ENCODE data around the gene CDX2.
A peak's percentile ranks its signal among the peaks of the same experiment; 100 is the strongest.
"Not testable (repeated sequence)": the region's sequence is repeated elsewhere in the genome, so short reads cannot be mapped to it uniquely, and the experiment has no call there.

The CDX2 gene

GRCh38 chr13:28012383-28012782, 43.3 kb upstream of the CDX2 start:
- Histone ChIP-seq H3K27ac (ENCODE audit: low read length) (peak overlapping the region; percentile 70), H3K27me3 (ENCODE audit: low read depth, low read length) (no peaks in the 10 kb centered on the region), H3K4me3 (ENCODE audit: low read length) (peak overlapping the region; percentile 42), H3K9ac (ENCODE audit: low read length) (peak overlapping the region; percentile 40; the same call in 1 of the 2 replicates), H3K4me1 (ENCODE audit: low read length) (peaks cover 42% of the 10 kb centered on the region), H3K4me2 (ENCODE audit: low read length) (peak overlapping the region; percentile 71), H4K20me1 (ENCODE audit: insufficient read depth, low read length) (no peaks in the 10 kb centered on the region), H2AFZ (ENCODE audit: low read depth, low read length) (peak overlapping the region; percentile 18; the same call in 1 of the 2 replicates), H3K9me3 (ENCODE audit: insufficient read depth, low read length) (no peaks in the 10 kb centered on the region), H3K79me2 (ENCODE audit: low read length) (no peaks in the 10 kb centered on the region), H3K36me3 (replicated peaks; ENCODE audit: low read depth, low read length) (no peaks in the 10 kb centered on the region)
- TF ChIP-seq, protein P1, sequence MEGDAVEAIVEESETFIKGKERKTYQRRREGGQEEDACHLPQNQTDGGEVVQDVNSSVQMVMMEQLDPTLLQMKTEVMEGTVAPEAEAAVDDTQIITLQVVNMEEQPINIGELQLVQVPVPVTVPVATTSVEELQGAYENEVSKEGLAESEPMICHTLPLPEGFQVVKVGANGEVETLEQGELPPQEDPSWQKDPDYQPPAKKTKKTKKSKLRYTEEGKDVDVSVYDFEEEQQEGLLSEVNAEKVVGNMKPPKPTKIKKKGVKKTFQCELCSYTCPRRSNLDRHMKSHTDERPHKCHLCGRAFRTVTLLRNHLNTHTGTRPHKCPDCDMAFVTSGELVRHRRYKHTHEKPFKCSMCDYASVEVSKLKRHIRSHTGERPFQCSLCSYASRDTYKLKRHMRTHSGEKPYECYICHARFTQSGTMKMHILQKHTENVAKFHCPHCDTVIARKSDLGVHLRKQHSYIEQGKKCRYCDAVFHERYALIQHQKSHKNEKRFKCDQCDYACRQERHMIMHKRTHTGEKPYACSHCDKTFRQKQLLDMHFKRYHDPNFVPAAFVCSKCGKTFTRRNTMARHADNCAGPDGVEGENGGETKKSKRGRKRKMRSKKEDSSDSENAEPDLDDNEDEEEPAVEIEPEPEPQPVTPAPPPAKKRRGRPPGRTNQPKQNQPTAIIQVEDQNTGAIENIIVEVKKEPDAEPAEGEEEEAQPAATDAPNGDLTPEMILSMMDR (IDR thresholded peaks at IDR 0.05; ENCODE audit: low read depth, low read length) = no peak
- no peak for TF ChIP-seq EZH2phosphoT487 (IDR thresholded peaks at IDR 0.05; ENCODE audit: low read depth)

GRCh38 chr13:28010046-28010445, 40.9 kb upstream of the CDX2 start:
- H3K36me3 ChIP-seq (replicated peaks; ENCODE audit: low read depth, low read length) = no peaks in the 10 kb centered on the region
- no peak overlapping the region for H3K27ac ChIP-seq (ENCODE audit: low read length)
- H2AFZ ChIP-seq (ENCODE audit: low read depth, low read length) = no peak overlapping the region
- H3K9me3 ChIP-seq (ENCODE audit: insufficient read depth, low read length) = no peaks in the 10 kb centered on the region
- no peak overlapping the region for H3K4me3 ChIP-seq (ENCODE audit: low read length)
- H4K20me1 ChIP-seq (ENCODE audit: insufficient read depth, low read length) = no peaks in the 10 kb centered on the region
- H3K79me2 ChIP-seq (ENCODE audit: low read length) = no peaks in the 10 kb centered on the region
- no peak overlapping the region for H3K4me2 ChIP-seq (ENCODE audit: low read length)
- no peaks in the 10 kb centered on the region for H3K27me3 ChIP-seq (ENCODE audit: low read depth, low read length)
- H3K9ac ChIP-seq (ENCODE audit: low read length) = no peak overlapping the region
- H3K4me1 ChIP-seq (ENCODE audit: low read length) = peaks cover 42% of the 10 kb centered on the region
- TF ChIP-seq, protein P1 (IDR thresholded peaks at IDR 0.05; ENCODE audit: low read depth, low read length) = no peak
- TF ChIP-seq EZH2phosphoT487 (IDR thresholded peaks at IDR 0.05; ENCODE audit: low read depth) = no peak

DNA sequence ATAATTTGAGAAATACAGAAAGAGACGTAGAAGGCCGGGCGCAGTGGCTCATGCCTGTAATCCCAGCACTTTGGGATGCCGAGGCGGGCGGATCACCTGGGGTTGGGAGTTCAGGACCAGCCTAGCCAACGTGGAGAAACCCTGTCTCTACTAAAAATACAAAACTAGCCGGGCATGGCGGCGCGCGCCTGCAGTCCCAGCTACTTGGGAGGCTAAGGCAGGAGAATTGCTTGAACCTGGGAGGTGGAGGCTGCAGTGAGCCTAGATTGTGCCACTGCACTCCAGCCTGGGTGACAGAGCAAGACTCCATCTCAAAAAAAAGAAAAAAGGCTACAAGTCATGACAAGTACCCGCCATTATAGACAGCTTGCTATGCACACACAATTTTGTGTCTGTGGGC, 35.9 kb upstream of the CDX2 start:
- not testable (repeated sequence) for H3K9me3 ChIP-seq (ENCODE audit: insufficient read depth, low read length); H3K36me3 ChIP-seq (replicated peaks; ENCODE audit: low read depth, low read length); H3K79me2 ChIP-seq (ENCODE audit: low read length); H3K4me2 ChIP-seq (ENCODE audit: low read length); H2AFZ ChIP-seq (ENCODE audit: low read depth, low read length); H4K20me1 ChIP-seq (ENCODE audit: insufficient read depth, low read length); H3K9ac ChIP-seq (ENCODE audit: low read length); H3K4me3 ChIP-seq (ENCODE audit: low read length); H3K27me3 ChIP-seq (ENCODE audit: low read depth, low read length); H3K27ac ChIP-seq (ENCODE audit: low read length)
- peaks cover 15% of the 10 kb centered on the region for H3K4me1 ChIP-seq (ENCODE audit: low read length)

DNA sequence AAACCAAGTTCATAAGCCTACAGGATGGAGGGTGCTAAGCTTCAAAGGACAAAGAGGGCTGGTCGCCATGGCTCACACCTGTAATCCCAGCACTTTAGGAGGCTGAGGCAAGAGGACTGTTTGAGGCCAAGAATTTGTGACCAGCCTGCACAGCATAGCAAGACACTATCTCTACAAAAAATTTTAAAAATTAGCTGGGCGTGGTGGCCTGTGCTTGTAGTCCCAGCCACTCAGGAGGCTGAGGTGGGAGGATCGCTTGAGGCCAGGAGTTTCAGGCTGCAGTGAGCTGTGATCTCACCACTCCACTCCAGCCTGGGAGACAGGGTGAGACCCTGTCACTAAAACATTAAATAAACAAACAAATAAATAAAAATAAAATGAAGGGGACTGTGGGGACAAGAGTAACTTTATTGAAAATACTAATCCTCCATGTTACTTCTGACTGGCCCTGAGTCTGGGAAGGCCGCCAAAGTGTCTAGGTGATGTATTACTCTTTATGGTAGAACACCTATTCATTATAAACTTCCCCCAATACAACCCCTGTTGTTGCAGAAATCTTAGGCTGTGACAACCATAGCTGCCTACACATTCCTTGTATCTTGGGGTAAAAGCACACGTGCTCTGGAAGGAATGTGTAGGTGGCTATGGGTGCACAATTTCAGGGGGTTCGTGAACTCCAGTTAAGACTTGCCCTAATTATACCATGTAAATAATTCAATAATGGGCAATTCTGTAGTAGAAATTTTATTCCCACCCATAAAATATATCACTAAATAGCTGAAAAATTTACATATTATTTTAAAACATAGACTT, 34.0 kb upstream of the CDX2 start:
- Histone ChIP-seq H3K79me2 (ENCODE audit: low read length) (no peaks in the 10 kb centered on the region), H3K4me1 (ENCODE audit: low read length) (peaks cover 10% of the 10 kb centered on the region), H3K9me3 (ENCODE audit: insufficient read depth, low read length) (no peaks in the 10 kb centered on the region), H3K36me3 (replicated peaks; ENCODE audit: low read depth, low read length) (no peaks in the 10 kb centered on the region), H3K27me3 (ENCODE audit: low read depth, low read length) (no peaks in the 10 kb centered on the region), H3K9ac (ENCODE audit: low read length) (no peak overlapping the region), H2AFZ (ENCODE audit: low read depth, low read length) (no peak overlapping the region), H3K27ac (ENCODE audit: low read length) (no peak overlapping the region), H3K4me3 (ENCODE audit: low read length) (no peak overlapping the region), H4K20me1 (ENCODE audit: insufficient read depth, low read length) (no peaks in the 10 kb centered on the region), H3K4me2 (ENCODE audit: low read length) (no peak overlapping the region)
- no peak for TF ChIP-seq EZH2phosphoT487 (IDR thresholded peaks at IDR 0.05; ENCODE audit: low read depth)
- TF ChIP-seq, protein P1 (IDR thresholded peaks at IDR 0.05; ENCODE audit: low read depth, low read length) = no peak

All from OCI-LY3 (cell line).